SK-N-SH (cell line): ENCODE results near the gene MID1. TPM values are rescaled to one million over a fixed set of nuclear protein-coding genes. Genes with fewer than 3 reads are reported as not detected.

Experiments
- CTCF ChIA-PET: fragments of 300-600, 350-600 bp; formaldehyde crosslinking; extraction: SDS; loops from one replicate; lab custom pipeline; 2021; lab: Yijun Ruan, JAX
- POLR2A ChIA-PET: fragments of 350-600 bp; sonication (Branson Sonifier 250); formaldehyde crosslinking; extraction: SDS; loops from one replicate; lab custom pipeline; 2020; ENCODE audit warnings: antibody characterized with exemption, inconsistent platforms; lab: Yijun Ruan, JAX
- DNase-seq: peaks from one replicate; pipeline ENCODE4 v3.0.0; 2012
- H2AFZ ChIP-seq: fragments of 200-600 bp; sonication (generic); 2 replicates; pipeline ENCODE4 v1.8.1; 2016; ENCODE audit warnings: antibody characterized with exemption, mild to moderate bottlenecking, low read depth
- H3F3A ChIP-seq: fragments of 200-600 bp; sonication (generic); replicated peaks from 2 replicates; pipeline ENCODE3; 2016; ENCODE audit warnings: antibody characterized with exemption, mild to moderate bottlenecking; ENCODE audit not compliant: insufficient read depth
- H3K27ac ChIP-seq, 2 experiments: fragments of 200-500 bp in 1 of 2; fragments of 200-600 bp in 1 of 2; sonication (Bioruptor generic) in 1 of 2; sonication (generic), shearing (Covaris generic) in 1 of 2; 2 replicates each; pipeline versions ENCODE4 v1.5.1 to v1.6.1; 2014 to 2016; ENCODE audit warnings: low read depth in 2 of 2, inconsistent platforms in 1 of 2, low read length in 1 of 2, mild to moderate bottlenecking in 1 of 2, mixed read lengths in 1 of 2
- H3K27me3 ChIP-seq: fragments of 200-600 bp; sonication (generic), shearing (Covaris generic); 2 replicates; pipeline ENCODE4 v1.6.1; 2016; ENCODE audit warnings: mixed run types; ENCODE audit not compliant: insufficient read depth
- H3K36me3 ChIP-seq, 2 experiments: fragments of 200-500 bp in 1 of 2; fragments of 200-600 bp in 1 of 2; sonication (Bioruptor generic) in 1 of 2; sonication (generic) in 1 of 2; replicated peaks in 1 of 2; 2 replicates each; pipeline versions ENCODE3 to v1.5.1; 2014 to 2016; ENCODE audit warnings: low read length in 1 of 2, mild to moderate bottlenecking in 1 of 2; ENCODE audit not compliant: insufficient read depth in 2 of 2, control insufficient read depth in 1 of 2
- H3K4me1 ChIP-seq, 2 experiments: fragments of 200-500 bp in 1 of 2; fragments of 200-600 bp in 1 of 2; sonication (Bioruptor generic) in 1 of 2; sonication (generic), shearing (Covaris generic) in 1 of 2; 2 replicates each; pipeline versions ENCODE4 v1.5.1 to v1.6.1; 2014 to 2016; ENCODE audit warnings: low read depth in 1 of 2, low read length in 1 of 2, mixed run types in 1 of 2; ENCODE audit not compliant: insufficient read depth in 2 of 2, control insufficient read depth in 1 of 2
- H3K4me2 ChIP-seq: fragments of 200-600 bp; sonication (generic), shearing (Covaris generic); 2 replicates; pipeline ENCODE4 v1.6.1; 2017; ENCODE audit warnings: mixed run types
- H3K4me3 ChIP-seq, 2 experiments: fragments of 200-500 bp in 1 of 2; fragments of 200-600 bp in 1 of 2; sonication (Bioruptor generic) in 1 of 2; sonication (generic), shearing (Covaris generic) in 1 of 2; 2 replicates each; pipeline versions ENCODE4 v1.5.1 to v1.8.1; 2014 to 2016; ENCODE audit warnings: low read depth in 2 of 2, inconsistent platforms in 1 of 2, low read length in 1 of 2, mild to moderate bottlenecking in 1 of 2, mixed read lengths in 1 of 2, moderate library complexity in 1 of 2
- H3K79me2 ChIP-seq: fragments of 200-600 bp; sonication (generic); 2 replicates; pipeline ENCODE4 v1.8.1; 2017; ENCODE audit warnings: mild to moderate bottlenecking; ENCODE audit not compliant: insufficient read depth
- H3K9ac ChIP-seq: fragments of 200-600 bp; sonication (generic); 2 replicates; pipeline ENCODE4 v1.6.1; 2017; ENCODE audit warnings: mixed run types
- H3K9me2 ChIP-seq: fragments of 200-600 bp; sonication (generic); 2 replicates; pipeline ENCODE4 v1.6.1; 2017; ENCODE audit warnings: mixed run types
- H3K9me3 ChIP-seq: fragments of 200-600 bp; sonication (generic); 2 replicates; pipeline ENCODE4 v1.6.1; 2017; ENCODE audit warnings: mixed run types, mild to moderate bottlenecking, moderate library complexity
- H4K20me1 ChIP-seq: fragments of 200-600 bp; sonication (generic); 2 replicates; pipeline ENCODE4 v1.6.1; 2017; ENCODE audit warnings: mild to moderate bottlenecking, mixed run types; ENCODE audit not compliant: insufficient read depth
- ELF1 ChIP-seq: IDR thresholded peaks from 2 replicates; pipeline ENCODE4 v1.4.0; 2012
- EP300 ChIP-seq, 2 experiments: IDR thresholded peaks; 2 replicates each; pipeline versions ENCODE4 v1.4.0 to v1.6.1; 2012; ENCODE audit warnings: borderline replicate concordance in 1 of 2, low read depth in 1 of 2, low read length in 1 of 2
- FOSL2 ChIP-seq: IDR thresholded peaks from 2 replicates; pipeline ENCODE4 v1.4.0; 2012; ENCODE audit warnings: low read depth, mild to moderate bottlenecking, moderate library complexity, borderline replicate concordance
- FOXJ3 ChIP-seq: sonication (generic); formaldehyde crosslinking; IDR thresholded peaks from 2 replicates; pipeline ENCODE4 v1.5.1; 2020; ENCODE audit warnings: mild to moderate bottlenecking, missing genetic modification reagents
- JUND ChIP-seq: IDR thresholded peaks from 2 replicates; pipeline ENCODE4 v1.4.0; 2012
- NFIC ChIP-seq: IDR thresholded peaks from 2 replicates; pipeline ENCODE4 v1.4.0; 2012; ENCODE audit warnings: borderline replicate concordance
- NRF1 ChIP-seq: IDR thresholded peaks from 2 replicates; pipeline ENCODE4 v1.6.1; 2012; ENCODE audit warnings: low read depth, mild to moderate bottlenecking, low read length
- POLR2AphosphoS5 ChIP-seq: IDR thresholded peaks from 2 replicates; pipeline ENCODE4 v1.6.1; 2012; ENCODE audit warnings: low read depth, low read length
- RFX5 ChIP-seq: IDR thresholded peaks from 2 replicates; pipeline ENCODE4 v1.6.1; 2012; ENCODE audit warnings: mild to moderate bottlenecking, improper control_type of control experiment, low read length
- RXRA ChIP-seq: IDR thresholded peaks from 2 replicates; pipeline ENCODE4 v1.4.0; 2012; ENCODE audit warnings: low read depth, mild to moderate bottlenecking, borderline replicate concordance
- SIN3A ChIP-seq: IDR thresholded peaks from 2 replicates; pipeline ENCODE4 v1.6.1; 2012; ENCODE audit warnings: low read depth, mild to moderate bottlenecking, low read length, moderate library complexity, borderline replicate concordance
- SMC3 ChIP-seq: IDR thresholded peaks from 2 replicates; pipeline ENCODE4 v1.6.1; 2012; ENCODE audit warnings: low read depth, low read length, improper control_type of control experiment
- TAF1 ChIP-seq: IDR thresholded peaks from 2 replicates; pipeline ENCODE4 v1.6.1; 2012; ENCODE audit warnings: low read depth, mild to moderate bottlenecking, low read length, moderate library complexity, borderline replicate concordance
- TCF12 ChIP-seq: IDR thresholded peaks from 2 replicates; pipeline ENCODE4 v1.4.0; 2012
- TEAD4 ChIP-seq: IDR thresholded peaks from 2 replicates; pipeline ENCODE4 v1.4.0; 2012; ENCODE audit warnings: mild to moderate bottlenecking, borderline replicate concordance; ENCODE audit not compliant: insufficient read depth
- WGBS: methylation state at CpG from one replicate; pipeline ENCODE4 v1.1.6; 2017; ENCODE audit warnings: low lambda C conversion rate; 5-methylcytosine and 5-hydroxymethylcytosine counted together
- polyA plus RNA-seq, 3 experiments: library from polyadenylated mRNA; depleted of rRNA; stranded (reverse); fragments of >200 nt; gene quantifications; 2 replicates each; pipeline ENCODE4 v1.2.3, GENCODE V29; 2012
- TF ChIP-seq, protein P1 (sequence below): fragments of 150-350 bp; IDR thresholded peaks from 2 replicates; pipeline ENCODE4 v1.6.1; 2017; ENCODE audit warnings: antibody characterized with exemption, low read length, low read depth, borderline replicate concordance
- TF ChIP-seq, protein P2 (sequence below): IDR thresholded peaks from 2 replicates; pipeline ENCODE4 v1.4.0; 2012; ENCODE audit warnings: low read depth
- TF ChIP-seq, protein P3 (sequence below): fragments of 150-350 bp; IDR thresholded peaks from 2 replicates; pipeline ENCODE4 v1.6.1; 2016; ENCODE audit warnings: mild to moderate bottlenecking, low read depth, low read length
- TF ChIP-seq, protein P4 (sequence below): IDR thresholded peaks from 2 replicates; pipeline ENCODE4; 2012

Gene MID1
- polyA plus RNA-seq, 1 of the 3 experiments (the other 2 are of a cell fraction) = 10.4 TPM

DNA sequence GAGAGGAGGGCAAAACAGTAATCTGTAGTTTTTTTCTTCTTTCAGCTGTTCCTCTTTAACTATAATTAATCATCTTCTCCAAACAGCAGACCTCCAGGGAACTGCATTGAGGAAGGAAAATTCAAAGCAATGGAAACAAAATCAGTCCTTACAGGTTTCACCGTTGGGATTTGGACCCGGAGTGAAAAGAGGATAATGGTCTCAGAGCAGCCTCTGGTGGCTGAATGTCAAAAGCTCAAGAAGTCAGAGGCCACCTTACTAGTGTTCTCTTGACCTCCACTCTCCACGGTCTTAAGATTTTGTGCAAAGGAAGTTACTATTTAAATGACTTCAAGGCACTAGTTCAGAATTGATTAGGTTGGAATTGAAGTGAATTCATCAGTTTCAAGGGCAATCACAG is 16.0 kb upstream of the MID1 start (continued):
- TF ChIP-seq, protein P1, sequence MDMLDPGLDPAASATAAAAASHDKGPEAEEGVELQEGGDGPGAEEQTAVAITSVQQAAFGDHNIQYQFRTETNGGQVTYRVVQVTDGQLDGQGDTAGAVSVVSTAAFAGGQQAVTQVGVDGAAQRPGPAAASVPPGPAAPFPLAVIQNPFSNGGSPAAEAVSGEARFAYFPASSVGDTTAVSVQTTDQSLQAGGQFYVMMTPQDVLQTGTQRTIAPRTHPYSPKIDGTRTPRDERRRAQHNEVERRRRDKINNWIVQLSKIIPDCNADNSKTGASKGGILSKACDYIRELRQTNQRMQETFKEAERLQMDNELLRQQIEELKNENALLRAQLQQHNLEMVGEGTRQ = no peak
- TF ChIP-seq, protein P2, sequence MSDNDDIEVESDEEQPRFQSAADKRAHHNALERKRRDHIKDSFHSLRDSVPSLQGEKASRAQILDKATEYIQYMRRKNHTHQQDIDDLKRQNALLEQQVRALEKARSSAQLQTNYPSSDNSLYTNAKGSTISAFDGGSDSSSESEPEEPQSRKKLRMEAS = no peak
- TF ChIP-seq SMC3 (peak; percentile 91), EP300 (IDR thresholded peaks at IDR 0.05; ENCODE audit: borderline replicate concordance in 1 of 2, low read depth in 1 of 2, low read length in 1 of 2) (no peak), TAF1 (no peak), FOXJ3 (no peak), RFX5 (no peak)
- TF ChIP-seq, protein P3, sequence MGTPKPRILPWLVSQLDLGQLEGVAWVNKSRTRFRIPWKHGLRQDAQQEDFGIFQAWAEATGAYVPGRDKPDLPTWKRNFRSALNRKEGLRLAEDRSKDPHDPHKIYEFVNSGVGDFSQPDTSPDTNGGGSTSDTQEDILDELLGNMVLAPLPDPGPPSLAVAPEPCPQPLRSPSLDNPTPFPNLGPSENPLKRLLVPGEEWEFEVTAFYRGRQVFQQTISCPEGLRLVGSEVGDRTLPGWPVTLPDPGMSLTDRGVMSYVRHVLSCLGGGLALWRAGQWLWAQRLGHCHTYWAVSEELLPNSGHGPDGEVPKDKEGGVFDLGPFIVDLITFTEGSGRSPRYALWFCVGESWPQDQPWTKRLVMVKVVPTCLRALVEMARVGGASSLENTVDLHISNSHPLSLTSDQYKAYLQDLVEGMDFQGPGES = no peak

DNA sequence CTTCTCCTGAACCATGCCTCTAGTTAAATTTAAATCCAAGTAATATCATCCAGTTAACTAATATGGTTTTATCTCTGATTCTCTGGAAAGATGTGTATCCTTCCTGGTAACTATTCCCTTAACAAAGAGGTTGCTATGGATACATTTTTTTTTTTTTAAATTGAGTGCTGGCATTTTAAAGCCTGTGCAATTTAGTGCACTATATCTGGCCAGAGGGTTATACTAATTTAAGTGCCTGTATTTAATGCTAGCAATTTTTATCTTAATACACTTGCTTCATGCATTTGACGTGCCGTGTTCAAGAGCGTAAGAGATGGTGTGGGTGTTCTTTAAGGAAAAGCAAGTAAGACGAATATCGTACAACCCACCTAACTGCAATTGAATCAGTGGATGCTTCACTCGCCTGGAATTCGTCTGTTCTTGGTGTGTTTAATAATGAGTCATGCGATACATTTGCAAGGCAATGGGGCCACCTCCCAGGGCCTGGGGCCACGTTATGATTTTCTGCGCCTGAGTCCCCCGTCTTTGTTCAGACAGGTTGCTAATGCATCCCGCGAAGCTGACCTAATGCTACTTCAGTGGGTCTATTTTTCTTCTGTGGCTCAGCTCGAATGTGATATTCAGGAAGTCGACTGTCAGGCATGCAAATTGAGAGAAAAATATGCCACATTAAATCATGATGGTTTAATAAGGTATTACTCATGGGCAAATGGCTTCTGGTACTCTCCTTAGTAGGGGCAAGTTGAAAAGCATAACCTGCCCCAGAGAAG is 14.2 kb upstream of the MID1 start:
- DNase-seq = no peak
- Histone ChIP-seq H3K9me2 (no peaks in the 10 kb centered on the region), H3K27ac (peak overlapping the region; percentile 36 to 88; a peak in 3 of 4 replicates), H3K4me2 (peak overlapping the region; percentile 58), H3K36me3 (no peaks in the 10 kb centered on the region), H3K9ac (peak overlapping the region; percentile 55), H3K27me3 (no peaks in the 10 kb centered on the region), H3F3A (peaks cover 24% of the 10 kb centered on the region), H4K20me1 (no peaks in the 10 kb centered on the region), H3K79me2 (no peaks in the 10 kb centered on the region), H2AFZ (no peak overlapping the region), H3K4me3 (peak overlapping the region; percentile 26 to 33; a peak in 3 of 4 replicates), H3K9me3 (no peaks in the 10 kb centered on the region), H3K4me1 (peaks cover 0 to 10% of the 10 kb centered on the region in 2 experiments; a peak in 3 of 4 replicates)
- POLR2A ChIA-PET = no interaction called here
- 20% methylated on average over 15 of the region's 15 CpGs for WGBS
- TF ChIP-seq EP300 (IDR thresholded peaks at IDR 0.05; ENCODE audit: borderline replicate concordance in 1 of 2, low read depth in 1 of 2, low read length in 1 of 2) (peak in 1 of 2 experiments; percentile 67; a peak in 2 of 4 replicates), TCF12 (peak; percentile 78), TAF1 (peak; percentile 23; the same call in 1 of the 2 replicates), POLR2AphosphoS5 (peak; percentile 31; the same call in 1 of the 2 replicates), TEAD4 (peak; percentile 70; the same call in 1 of the 2 replicates), ELF1 (no peak), SIN3A (no peak; the same call in 1 of the 2 replicates), FOSL2 (peak; percentile 90), NFIC (peak; percentile 27; the same call in 1 of the 2 replicates), JUND (peak; percentile 87), RXRA (peak; percentile 9; the same call in 1 of the 2 replicates), NRF1 (no peak)
- TF ChIP-seq, protein P4, sequence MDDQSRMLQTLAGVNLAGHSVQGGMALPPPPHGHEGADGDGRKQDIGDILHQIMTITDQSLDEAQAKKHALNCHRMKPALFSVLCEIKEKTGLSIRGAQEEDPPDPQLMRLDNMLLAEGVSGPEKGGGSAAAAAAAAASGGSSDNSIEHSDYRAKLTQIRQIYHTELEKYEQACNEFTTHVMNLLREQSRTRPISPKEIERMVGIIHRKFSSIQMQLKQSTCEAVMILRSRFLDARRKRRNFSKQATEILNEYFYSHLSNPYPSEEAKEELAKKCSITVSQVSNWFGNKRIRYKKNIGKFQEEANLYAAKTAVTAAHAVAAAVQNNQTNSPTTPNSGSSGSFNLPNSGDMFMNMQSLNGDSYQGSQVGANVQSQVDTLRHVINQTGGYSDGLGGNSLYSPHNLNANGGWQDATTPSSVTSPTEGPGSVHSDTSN = peak; percentile 65; the same call in 1 of the 2 replicates
- TF ChIP-seq, protein P2 = peak; percentile 59; the same call in 1 of the 2 replicates
- CTCF ChIA-PET = no interaction called here
